ENCODE measurements around the gene GDPD4.

GRCh38 chr11:77171254-77171653 lies 130.2 kb downstream of the GDPD4 start:
- TF ChIP-seq CTCF (IDR thresholded peaks at IDR 0.05; ENCODE audit: low read depth, low read length, missing input control) (no peak), MAX (IDR thresholded peaks at IDR 0.05) (no peak), RAD21 (IDR thresholded peaks at IDR 0.05) (peak in 1 of 2 donors; percentile 17), HNF4G (IDR thresholded peaks at IDR 0.05) (no peak), REST (IDR thresholded peaks at IDR 0.05) (no peak), FOXA1 (IDR thresholded peaks at IDR 0.05) (no peak), TAF1 (conservative IDR thresholded peaks at IDR 0.05) (no peak), YY1 (IDR thresholded peaks at IDR 0.05) (no peak), HNF4A (conservative IDR thresholded peaks at IDR 0.05) (peak; percentile 17 to 63)

Data from liver (tissue), 3 donors.